Hepatocyte (in vitro differentiated cells): Measurements from ENCODE around the gene SLC45A2.

ENCODE experiments used
- EZH2 ChIP-seq: fragments of 200-600 bp; sonication (generic); IDR thresholded peaks from 2 replicates; pipeline ENCODE4 v1.6.1; 2016; ENCODE audit warnings: antibody characterized with exemption, mild to moderate bottlenecking, borderline replicate concordance
- TF ChIP-seq, protein P1 (sequence below): fragments of 200-600 bp; sonication (generic); IDR thresholded peaks from 2 replicates; pipeline ENCODE4 v1.5.1; 2016; ENCODE audit warnings: antibody characterized with exemption, mild to moderate bottlenecking; ENCODE audit not compliant: poor library complexity

DNA sequence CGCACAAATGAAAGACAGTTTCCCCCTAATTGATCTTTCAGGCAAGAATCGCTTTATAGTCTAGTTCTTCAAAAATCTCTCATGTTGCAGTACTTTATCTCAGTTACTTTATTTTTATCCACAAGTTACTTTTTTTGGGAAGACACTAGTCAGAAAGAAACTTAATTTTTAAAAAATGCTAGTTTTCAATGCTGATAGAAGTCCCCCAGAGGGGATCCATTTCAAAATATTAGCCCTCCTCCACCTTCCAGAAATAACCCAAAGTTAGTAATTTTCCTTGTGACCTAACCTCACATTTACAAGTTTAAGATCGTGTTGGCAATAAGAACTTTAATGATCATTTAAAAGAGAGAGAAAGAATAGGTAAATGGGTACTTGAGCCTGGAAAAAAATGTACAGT, 47.5 kb upstream of the SLC45A2 start:
- TF ChIP-seq, protein P1, sequence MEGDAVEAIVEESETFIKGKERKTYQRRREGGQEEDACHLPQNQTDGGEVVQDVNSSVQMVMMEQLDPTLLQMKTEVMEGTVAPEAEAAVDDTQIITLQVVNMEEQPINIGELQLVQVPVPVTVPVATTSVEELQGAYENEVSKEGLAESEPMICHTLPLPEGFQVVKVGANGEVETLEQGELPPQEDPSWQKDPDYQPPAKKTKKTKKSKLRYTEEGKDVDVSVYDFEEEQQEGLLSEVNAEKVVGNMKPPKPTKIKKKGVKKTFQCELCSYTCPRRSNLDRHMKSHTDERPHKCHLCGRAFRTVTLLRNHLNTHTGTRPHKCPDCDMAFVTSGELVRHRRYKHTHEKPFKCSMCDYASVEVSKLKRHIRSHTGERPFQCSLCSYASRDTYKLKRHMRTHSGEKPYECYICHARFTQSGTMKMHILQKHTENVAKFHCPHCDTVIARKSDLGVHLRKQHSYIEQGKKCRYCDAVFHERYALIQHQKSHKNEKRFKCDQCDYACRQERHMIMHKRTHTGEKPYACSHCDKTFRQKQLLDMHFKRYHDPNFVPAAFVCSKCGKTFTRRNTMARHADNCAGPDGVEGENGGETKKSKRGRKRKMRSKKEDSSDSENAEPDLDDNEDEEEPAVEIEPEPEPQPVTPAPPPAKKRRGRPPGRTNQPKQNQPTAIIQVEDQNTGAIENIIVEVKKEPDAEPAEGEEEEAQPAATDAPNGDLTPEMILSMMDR = no peak
- no peak for TF ChIP-seq EZH2
